HG02852 (cell line): ENCODE measurements around the gene KCTD3.

Experiments used
- ATAC-seq: cut with Tn5 transposase; IDR thresholded peaks from one replicate; pipeline ENCODE4 v1.9.1; 2021; ENCODE audit warnings: mild to moderate bottlenecking, moderate library complexity; ENCODE audit not compliant: unreplicated experiment

The KCTD3 gene

DNA sequence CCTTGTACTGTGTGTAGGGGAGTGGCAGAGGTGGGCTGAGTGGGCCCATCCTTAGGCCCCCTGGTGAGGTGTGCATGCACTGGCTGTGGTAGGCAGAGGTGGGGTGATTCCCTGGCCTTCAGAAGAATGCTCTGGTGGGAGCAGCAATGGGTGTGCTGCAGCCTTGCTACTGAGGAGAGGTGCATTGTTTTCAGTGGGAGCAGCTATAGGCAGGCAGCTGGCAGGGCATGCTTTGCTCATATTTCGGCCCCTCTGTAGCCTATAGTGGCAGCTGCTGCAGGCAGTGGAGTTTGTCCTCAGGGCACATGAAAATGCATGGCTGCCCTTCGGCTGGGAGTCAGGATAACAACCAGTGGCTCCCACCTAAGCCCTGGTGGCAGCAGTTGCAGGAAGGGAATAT, 10.1 kb upstream of the KCTD3 start:
- ATAC-seq, result no peak

DNA sequence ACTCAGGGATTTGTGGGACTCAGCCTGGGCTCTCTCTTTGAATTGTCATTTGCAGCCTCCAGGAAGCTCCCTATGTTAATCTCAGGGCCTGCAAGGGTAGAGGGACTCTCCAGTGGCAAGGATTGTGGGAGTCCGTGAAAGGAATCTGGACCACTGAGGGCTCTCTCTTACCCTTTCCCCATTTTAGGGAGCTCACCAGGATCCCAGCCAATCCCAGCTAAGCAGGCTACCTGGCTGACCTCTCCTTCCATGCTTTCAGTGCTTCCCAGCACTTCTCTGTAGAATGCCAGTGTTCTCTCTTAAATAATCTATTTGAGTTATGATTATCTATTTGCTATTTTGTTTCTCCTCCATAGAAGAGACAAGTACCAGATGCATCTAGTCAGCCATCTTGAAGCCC, 9.6 kb upstream of the KCTD3 start:
- ATAC-seq, result no peak

DNA sequence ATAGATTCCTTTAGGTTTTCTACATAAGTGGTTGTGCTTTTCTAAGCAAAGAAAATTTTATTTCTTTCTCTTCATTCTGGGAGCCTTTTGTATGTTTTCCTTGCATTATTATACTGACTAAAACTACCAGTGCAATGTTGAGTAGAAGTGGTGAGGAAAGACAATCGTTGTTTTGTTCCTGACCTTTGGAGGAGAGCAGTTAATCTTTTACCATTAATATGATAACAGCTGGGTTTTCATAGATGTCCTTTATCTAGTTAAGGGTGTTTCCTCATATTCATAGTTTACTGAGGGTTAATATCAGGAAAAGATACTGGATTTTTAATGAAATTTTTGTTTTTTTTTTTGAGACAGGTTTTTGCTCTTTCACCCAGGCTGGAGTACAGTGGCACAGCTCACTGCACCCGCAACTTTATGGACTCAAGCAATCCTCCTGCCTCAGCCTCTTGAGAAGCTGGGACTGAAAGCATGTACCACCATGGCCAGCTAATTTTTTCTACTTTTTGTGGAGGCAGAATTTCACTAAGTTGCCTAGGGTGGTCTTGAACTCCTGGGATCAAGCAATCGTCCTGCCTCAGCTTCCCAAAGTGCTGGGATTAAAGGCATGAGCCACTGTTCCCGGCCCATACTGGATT, 9.0 kb upstream of the KCTD3 start:
- ATAC-seq, result no peak

DNA sequence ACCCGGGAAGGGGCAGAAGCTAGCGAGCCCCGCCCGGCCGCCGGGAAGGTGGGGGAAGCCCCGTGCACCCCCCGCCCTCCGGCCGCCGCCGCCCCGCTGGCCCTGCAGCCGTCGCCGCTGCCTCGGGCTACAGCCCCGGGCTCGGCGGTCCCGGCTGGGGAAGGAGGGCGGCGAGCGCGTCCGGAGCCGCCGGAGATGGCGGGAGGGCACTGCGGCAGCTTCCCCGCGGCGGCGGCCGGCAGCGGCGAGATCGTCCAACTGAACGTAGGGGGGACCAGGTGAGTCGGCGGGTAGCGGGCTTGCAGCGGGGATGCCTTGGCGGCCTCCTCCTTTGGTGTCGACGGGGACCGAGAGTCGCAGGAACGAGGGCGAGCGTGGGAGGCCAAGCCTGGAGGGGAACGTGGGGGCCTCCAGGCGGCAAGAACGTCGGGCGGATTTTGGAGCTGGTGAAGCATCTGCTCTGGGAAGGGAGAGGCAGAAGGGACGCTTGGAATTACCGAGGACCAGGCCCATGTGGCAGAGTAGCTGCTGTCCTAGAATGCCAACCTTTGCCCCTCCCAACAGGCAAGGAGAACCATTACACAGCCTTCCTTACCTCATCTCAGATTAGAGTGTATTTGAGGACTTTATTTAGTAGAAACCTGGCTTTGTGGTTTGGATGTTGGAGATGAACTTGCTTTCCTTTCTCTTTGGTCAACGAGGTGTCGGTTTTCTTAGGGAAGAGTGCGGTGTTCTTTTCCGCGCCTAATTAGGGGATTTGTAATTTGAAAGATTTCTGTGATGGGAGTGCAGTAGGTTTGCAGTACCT, 591 bp downstream of the KCTD3 start:
- peak; percentile 58 for ATAC-seq

DNA sequence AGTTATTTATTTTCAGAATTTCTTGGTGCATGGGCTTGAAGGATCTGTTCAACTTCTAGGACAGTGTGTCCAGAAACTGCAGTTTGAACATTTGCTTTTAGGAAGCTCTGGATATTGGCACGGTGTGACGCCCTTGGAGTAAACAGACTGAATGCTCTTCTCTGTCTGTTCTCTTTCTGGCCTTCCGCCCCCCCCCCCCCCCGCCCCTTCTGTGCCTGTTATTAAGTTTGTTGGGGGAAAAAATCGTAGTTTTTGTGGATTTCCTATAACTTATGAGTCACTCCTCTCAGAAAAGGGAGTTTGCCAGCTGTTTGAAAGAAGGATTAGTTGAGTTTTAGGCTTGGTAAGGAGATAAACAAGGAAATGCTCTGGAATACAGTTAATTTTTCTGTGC, 1.2 kb downstream of the KCTD3 start:
- no peak for ATAC-seq

DNA sequence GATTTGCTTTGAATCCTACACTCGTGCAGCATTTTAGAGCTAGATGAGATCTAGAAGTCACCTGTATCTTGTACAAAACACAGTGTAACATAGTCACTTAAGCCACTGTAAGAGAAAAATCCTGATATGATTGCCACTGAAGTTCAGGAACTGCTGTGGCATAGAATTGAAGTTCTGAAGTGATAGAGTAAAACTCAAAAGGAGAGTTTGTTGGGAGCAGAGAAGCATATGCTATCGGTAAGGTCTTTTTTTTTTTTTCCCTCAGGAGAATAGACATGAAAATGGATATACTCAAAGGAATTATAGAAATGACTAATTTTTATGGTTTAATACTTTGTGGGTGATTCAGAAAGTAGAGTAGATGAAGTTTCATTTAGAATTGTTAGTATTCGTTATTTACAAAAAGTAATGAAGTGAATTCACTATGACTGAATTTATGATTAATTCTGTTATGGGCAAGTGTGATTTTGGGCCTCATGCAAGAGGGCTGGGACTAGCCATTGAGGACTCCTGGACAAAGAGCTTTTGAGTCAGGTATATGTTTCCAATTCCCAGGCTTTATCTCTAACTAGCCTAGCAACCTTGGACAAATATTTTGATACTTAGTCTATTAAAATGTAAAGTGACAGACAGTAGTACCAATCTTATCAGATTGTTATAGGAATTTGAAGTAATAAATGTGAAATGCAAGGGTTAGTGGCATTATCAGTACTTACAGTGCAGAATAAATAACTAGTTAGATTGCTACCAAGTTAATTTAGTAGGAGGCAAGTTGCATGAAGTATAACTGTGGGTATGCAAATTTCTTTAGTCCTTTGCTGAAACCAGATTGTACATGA, 3.1 kb downstream of the KCTD3 start:
- no peak for ATAC-seq

DNA sequence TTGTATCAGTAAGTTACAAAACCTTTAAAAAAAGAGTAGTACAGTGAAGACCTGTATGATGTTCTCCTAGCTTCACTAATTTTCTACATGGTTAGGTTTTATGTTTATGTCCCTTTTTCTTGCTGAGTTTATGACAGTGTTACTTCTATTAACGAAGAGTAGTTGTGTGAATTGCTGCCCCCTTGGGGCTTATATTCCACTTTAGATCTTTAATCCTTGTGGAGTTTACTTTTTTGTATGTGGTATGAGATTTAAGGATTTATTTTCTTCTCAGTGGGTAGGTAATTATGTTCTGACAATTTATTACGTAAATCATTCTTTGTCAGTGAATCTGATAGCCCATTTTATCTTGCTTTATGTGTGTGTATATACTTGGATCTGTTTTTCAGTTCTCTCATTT, 14.8 kb downstream of the KCTD3 start:
- no peak for ATAC-seq

DNA sequence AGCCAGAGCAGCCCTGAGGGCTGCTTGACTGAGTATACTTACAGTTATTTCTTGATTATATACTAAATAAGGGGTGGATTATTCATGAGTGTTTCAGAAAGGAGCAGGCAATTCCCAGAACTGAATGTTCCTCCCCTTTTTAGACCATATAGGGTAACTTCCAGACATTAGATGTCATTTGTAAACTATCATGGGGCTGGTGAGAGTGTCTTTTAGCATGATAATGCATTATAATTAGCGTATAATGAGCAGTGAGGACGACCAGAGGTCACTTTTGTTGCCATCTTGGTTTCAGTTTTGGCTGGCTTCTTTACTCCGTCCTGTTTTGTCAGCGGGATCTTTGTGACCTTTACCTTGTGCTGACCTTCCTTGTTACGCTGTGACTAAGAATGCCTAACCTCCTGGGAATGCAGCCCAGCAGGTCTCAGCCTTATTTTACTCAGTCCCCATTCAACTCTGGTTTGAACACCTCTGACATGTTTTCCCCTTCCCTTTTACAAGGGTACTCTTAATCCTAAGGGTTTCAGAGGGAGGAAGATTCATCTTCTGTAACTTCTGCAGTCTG, 16.2 kb downstream of the KCTD3 start:
- no peak for ATAC-seq

DNA sequence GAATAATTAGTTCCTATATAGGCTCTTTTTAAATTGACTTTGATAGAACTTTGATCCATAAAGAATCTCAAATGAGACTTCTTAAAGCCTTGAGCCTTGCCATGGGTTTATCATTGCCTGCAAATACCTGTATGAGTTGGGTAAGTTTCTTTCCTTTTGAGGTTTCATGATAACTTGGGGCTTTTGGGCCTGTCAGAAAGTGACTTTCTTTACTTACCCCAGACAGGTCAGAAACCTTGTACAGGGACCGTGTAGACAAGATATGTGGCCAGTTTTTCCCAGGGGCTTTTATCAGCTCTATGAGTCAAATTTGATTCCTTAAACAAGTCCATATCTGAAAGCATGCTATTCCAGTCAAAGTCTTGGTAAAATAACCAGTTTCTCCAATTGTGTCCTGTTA, 17.3 kb downstream of the KCTD3 start:
- ATAC-seq, result peak; percentile 72

DNA sequence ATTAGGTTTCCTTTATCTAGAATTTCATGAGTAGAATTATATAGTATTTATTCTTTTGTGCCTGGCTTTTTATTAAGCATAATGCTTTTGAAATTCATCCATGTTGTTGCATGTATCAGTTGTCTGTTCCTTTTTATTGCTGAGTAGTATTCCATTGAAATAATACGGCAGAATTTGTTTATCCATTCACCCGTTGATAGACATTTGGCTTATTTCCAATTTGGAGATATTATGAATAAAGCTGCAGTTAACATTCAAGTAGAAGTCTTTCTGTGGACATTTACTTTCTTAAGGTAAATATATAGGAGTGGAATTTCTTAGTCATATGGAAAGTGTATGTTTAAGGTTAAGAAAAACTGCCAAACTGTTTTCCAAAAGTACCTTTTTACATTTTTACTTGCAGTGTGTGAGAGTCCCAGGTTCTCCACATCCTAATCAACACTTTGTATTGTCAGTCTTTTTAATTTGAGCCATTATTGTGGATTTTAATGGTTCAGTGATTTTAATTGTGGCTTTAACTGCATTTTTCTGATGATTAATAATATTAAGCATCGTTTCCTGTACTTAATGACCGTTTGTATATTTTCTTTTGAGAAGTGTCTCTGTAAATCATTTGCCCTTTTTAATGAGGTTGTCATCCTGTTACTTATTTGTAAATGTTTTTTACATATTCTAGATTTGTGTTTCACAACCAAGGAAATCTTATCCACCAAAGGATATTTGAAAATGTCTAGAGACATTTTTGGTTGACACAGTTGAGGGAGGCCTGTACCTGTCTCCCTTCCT, 22.7 kb downstream of the KCTD3 start:
- no peak for ATAC-seq

DNA sequence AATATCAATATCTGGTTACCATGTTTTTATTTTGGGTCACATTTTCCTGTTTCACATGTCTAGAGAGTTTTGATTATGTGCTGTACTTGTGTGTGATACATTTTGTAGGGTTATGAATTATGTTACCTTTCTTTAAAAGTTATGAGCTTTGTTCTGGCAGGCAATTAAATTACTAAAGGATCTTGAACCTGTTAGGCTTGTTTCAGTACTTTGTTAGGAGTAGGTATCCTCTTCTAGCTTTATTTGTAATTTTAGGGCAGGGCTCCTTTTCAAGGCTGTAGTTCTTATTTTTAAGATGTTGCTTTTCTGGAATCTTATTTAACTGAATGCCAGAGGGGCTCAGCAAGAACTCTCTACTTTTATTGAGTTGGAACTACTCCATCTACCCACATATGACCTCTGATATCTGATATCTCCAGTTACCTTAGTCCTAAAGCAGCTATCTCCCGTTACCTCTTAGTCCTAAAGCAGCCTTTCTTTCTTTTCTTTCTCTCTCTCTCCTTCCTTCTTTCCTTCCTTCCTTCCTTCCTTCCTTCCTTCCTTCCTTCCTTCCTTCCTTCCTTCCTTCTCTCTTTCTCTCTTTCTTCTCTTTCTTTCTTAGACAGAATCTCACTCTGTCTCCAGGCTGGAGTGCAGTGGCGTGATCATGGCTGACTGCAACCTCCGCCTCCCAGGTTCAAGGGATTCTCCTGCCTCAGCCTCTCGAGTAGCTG, 23.8 kb downstream of the KCTD3 start:
- no peak for ATAC-seq

DNA sequence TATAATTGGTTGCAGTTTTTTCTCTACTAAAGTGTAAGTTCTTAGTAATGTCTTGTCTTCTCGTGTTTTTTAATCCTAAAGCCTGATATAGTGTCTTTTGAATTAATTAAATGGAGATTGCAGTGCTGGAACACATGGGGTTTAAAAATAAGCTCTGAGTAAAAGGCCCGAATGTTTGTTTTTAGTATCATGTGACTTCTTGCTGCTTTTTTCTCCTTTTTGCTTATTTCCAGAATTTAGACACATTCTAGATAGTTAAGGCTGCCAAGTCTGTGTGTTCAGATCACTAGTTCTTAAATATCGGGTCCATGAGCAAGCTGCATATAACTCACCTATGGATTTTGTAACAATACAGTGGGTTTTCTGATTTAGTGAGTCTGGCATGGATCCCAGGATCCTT, 27.5 kb downstream of the KCTD3 start:
- no peak for ATAC-seq

DNA sequence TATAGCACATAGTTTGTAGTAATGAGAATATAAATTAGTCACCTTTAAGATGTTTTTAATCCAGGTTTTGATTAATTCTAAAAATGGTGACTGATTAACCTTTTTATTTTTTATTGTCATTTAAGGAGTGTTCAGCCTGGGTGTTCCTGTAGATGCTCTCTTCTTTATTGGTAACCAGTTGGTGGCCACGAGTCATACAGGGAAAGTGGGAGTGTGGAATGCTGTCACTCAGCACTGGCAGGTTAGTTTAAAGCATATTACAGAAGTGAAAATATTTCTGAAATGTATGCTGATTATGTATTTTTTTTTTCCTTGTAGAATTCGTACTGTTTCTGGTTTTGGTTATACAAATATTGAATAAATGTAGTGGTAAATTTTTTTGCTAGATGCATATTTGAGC, 28.1 kb downstream of the KCTD3 start:
- ATAC-seq, result no peak

DNA sequence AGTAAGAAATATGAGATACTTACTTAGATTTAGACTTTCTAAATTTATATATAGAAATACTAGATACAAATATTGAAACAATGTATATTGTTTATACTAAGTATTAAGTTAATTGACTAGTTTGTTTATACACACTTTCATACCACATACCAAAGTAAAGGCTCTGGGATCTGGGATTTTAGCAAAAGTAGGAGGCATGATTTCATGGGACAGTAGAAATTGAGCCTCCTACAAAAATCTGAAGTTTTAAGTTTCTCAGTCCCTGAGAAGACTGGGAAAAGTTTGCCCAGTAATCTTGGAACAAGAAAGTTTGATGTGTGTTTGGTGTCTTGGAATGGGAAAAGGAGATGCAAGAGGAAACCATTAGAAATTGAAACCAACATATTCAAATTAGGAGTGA, 30.9 kb downstream of the KCTD3 start:
- ATAC-seq, result no peak

DNA sequence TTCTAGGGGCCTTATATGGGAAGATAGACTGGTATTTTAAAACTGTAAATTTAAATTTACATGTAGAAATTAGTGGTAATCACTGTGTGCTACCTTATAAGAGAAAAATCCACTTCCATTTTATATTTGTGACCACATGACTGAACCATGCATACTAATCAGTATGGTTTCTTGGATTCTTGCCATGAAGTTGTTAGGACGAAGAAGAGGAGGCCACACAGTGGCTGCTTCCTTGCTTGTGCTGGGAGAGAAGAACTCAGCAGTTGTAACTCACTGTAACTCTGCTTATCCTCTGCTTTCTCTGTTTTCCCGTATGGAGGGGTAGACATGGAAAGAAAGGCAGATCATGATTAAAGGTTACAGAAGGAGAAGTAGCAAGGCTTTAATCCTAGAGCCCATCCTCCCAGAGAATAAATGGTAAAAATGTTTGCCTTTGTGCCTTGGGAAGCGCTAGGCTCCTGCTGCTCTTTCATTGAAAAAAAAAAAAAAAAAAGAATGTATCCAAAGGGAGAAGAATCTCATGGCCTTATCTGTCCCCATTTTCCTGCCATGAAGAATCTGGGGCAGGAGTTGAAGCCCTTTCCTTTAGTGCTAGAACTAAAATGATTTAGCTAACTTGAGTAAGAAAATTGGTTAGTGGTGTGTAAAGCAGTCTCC, 32.4 kb downstream of the KCTD3 start:
- no peak for ATAC-seq

DNA sequence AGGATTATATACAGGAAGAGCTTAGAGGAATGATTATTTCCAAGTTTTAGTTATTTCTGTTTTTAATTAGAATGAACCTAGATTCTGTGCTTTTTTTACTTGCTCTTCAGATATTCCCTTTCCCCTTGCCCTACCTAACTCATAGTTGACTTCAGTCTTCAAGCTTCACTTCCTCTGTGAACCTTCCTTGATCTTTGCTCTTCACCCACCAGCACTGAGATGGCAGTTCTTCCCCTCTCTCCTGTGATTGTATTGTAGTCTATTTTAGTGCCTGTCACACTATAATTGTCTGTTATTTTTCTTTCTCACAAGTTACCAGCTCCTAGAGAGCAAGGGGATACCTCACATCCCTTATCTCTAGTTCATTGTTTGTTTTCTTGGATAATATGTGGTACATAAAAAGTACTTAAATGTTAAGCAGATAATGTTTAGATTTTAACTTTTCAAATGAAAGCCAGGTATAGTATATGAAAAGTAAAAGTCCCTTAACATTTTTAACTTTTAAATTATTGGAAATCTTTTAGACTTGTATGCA, 33.2 kb downstream of the KCTD3 start:
- no peak for ATAC-seq

DNA sequence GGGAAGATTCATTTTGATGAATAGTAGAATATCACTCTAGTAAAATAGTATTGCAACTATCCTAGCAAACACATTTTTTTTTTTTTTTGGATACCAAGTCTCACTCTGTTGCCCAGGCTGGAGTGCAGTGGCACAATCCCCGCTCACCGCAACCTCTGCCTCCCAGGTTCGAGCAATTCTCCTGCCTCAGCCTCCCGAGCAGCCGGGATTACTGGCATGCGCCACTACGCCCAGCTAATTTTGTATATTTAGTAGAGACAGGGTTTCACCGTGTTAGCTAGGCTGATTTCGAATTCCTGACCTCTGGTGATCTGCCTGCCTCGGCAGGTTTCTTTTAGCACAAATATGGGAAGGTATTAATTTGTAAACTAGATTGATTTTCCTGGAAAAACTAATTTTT, 33.8 kb downstream of the KCTD3 start:
- ATAC-seq, result no peak

DNA sequence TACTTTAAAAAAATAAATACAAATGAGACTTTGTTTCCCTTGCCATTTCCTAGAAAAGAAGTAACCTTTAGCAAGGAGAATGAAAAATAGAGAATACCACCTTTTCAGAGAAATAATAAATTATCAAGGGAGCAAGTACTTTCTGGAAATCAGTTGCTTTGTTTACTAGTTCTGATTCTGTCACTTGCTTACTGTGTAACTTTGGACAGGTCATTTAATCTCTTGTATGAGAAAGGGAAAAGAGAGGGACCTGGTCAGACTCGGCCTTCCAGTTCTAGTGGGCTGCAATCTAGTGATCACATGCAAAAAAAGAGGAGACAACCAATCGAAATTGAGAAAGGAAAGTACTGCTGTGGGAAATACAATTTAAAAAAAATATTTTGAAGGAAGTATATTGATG, 34.2 kb downstream of the KCTD3 start:
- no peak for ATAC-seq

DNA sequence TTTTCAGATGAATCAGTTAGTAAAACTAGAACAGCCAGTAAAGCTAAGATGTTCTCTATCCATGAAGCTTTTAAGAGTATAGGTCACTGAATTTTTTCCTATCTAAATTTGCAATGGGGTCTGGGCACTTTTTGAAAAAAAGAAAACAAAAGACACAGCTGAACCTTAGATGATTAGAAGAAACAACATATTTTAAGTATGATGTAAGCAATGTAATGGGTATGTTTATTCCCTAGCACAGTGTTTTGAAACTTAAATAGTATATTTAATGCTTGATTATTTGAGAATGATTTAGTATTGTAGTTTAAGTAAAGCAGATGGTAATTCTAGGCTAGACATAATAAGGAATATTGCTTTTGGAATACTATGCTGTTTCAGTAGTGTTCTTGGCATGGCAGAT, 36.2 kb downstream of the KCTD3 start:
- no peak for ATAC-seq
